Lower leg skin (tissue), 4 donors: ENCODE data around the gene FLYWCH1. TPM values are rescaled to one million over a fixed set of nuclear protein-coding genes. Genes with fewer than 3 reads are reported as not detected.

Experiments
- DNase-seq, 2 donors: peaks; one replicate each; pipeline ENCODE4 v3.0.0-alpha.2; 2019; ENCODE audit warnings: low spot score in 2 of 2
- H3K4me3 ChIP-seq: fragments of 200-600 bp; sonication (generic); 2 replicates; pipeline ENCODE4 v1.5.1; 2017; ENCODE audit warnings: mild to moderate bottlenecking, low read depth; ENCODE audit not compliant: poor library complexity, severe bottlenecking
- POLR2A ChIP-seq, 2 donors: fragments of 450-650 bp; IDR thresholded peaks; one replicate each; pipeline ENCODE4 v1.6.1; 2016 to 2017; ENCODE audit warnings: antibody characterized with exemption in 2 of 2, mild to moderate bottlenecking in 1 of 2, moderate library complexity in 1 of 2
- WGBS, 2 donors: methylation state at CpG; one replicate each; pipeline ENCODE4 v1.1.5; 2018; 5-methylcytosine and 5-hydroxymethylcytosine counted together
- intact Hi-C: fragments of 100-400 bp; cut with DNase I; formaldehyde crosslinking; loops from one replicate; pipeline ENCODE4 v1.15.0; 2023; ENCODE audit warnings: low total_unique reads
- total RNA-seq, 4 donors: library from RNA; depleted of rRNA; stranded (reverse); fragments of >200 nt; gene quantifications; one replicate each; pipeline ENCODE4 v1.1.0, GENCODE V29; 2016
- TF ChIP-seq, protein P1 (sequence below), 3 donors: fragments of 450-650 bp; IDR thresholded peaks; one replicate each; pipeline ENCODE4 v1.5.1; 2016; ENCODE audit warnings: antibody characterized with exemption in 3 of 3, mild to moderate bottlenecking in 3 of 3, moderate library complexity in 2 of 3

Gene FLYWCH1
- total RNA-seq, 4 donors from 2014 or later, result 36.9 to 61.4 (median 46.0) TPM

DNA sequence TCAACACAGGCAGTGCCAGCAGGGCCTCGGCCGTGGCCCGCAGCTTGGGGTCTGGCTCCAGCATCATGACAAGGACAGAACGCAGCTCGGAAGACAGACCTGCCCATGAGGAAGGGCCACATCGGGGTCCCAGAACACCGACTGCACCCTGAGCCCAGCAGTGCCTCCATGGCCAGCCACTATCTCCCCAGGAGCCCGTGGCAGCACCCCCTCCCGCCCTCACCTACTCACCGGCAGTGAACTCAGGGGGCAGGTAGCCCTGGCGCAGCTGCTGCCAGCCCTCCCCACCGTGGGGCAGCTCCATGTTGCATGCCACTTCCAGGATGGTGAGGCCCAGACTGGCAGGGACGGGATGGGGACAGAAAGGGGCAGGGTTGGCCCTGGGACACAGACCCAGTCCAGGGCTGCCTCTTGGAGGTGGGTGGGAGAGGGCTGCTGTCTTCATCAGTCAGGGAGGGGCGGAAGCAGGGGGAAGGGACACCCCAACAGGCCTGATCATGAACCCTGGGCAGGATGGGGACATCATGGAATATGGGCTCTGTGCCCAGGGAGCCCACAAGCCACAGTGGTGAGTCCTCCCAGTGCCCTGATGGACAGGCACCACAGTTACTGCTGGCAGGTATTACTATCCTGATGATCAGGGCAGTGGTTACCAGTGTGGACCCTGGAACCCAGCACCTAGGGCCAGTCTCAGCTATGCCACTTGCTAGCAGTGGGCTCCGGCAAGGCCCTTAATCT lies 62.8 kb downstream of the FLYWCH1 start:
- WGBS, 2 donors, result 85 to 97% methylated on average over 9 to 10 of the region's 15 CpGs
- no peak overlapping the region for H3K4me3 ChIP-seq
- no peak for DNase-seq
- TF ChIP-seq, protein P1, sequence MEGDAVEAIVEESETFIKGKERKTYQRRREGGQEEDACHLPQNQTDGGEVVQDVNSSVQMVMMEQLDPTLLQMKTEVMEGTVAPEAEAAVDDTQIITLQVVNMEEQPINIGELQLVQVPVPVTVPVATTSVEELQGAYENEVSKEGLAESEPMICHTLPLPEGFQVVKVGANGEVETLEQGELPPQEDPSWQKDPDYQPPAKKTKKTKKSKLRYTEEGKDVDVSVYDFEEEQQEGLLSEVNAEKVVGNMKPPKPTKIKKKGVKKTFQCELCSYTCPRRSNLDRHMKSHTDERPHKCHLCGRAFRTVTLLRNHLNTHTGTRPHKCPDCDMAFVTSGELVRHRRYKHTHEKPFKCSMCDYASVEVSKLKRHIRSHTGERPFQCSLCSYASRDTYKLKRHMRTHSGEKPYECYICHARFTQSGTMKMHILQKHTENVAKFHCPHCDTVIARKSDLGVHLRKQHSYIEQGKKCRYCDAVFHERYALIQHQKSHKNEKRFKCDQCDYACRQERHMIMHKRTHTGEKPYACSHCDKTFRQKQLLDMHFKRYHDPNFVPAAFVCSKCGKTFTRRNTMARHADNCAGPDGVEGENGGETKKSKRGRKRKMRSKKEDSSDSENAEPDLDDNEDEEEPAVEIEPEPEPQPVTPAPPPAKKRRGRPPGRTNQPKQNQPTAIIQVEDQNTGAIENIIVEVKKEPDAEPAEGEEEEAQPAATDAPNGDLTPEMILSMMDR (IDR thresholded peaks at IDR 0.05), result no peak
- TF ChIP-seq POLR2A (IDR thresholded peaks at IDR 0.05), result no peak
- intact Hi-C loops, result no loop called here

DNA sequence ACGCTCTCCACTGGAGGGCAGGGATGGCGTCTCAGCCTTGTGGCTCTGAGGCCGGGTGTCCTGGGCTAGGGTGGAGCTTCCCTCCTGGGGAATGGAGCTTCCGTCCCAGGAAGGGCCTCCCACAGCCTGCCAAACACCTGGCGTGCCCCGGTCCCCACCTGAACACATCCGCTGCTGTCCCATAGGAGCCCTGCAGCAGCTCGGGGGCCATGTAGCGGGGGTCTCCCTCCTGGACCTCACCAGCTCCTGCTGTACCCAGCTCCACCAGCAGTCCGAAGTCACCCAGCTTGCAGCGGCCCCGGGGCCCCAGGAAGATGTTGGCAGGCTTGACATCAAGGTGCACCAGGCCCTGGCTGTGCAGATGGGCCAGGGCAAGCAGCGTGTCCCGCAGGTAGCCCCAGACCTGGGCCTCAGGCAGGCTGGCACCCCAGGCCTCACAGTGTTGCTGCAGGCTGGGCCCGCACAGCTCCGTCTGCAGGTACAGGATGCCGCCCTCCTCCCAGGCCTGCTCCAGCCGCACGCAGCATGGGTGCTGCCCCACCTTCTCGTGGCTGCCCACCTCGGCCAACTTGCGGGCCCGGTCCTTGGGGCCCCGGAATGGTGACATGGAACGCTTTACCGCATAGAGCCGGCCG lies 63.5 kb downstream of the FLYWCH1 start:
- no peak overlapping the region for H3K4me3 ChIP-seq
- TF ChIP-seq, protein P1 (IDR thresholded peaks at IDR 0.05), result no peak
- TF ChIP-seq POLR2A (IDR thresholded peaks at IDR 0.05), result no peak
- intact Hi-C loops, result no loop called here
- DNase-seq, result no peak
- WGBS, 2 donors, result 95 to 96% methylated on average over 19 to 23 of the region's 28 CpGs

DNA sequence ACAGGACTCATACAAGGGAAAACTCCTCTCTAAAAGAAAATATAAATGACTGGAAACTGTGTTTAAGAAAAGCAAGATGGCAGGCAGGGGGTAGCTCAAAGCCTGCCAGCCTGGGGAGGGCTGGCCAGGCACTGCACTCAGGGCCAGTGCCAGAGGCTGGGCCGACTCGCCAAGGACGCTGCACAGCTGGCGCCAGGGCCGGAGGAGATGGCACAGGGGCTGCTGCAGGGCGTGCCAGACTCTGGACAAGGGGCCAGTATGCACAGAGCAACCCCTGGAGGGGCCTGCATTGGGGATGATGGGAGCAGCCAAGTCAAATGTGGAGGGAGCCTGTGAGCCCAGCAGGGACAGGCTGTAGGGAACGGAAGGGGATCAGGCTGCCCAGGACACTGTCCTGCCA lies 64.5 kb downstream of the FLYWCH1 start:
- no peak overlapping the region for H3K4me3 ChIP-seq
- intact Hi-C loops, result no loop called here
- 64 to 86% methylated on average over 7 of the region's 7 CpGs for WGBS, 2 donors
- no peak for TF ChIP-seq POLR2A (IDR thresholded peaks at IDR 0.05)
- TF ChIP-seq, protein P1 (IDR thresholded peaks at IDR 0.05), result no peak
- no peak for DNase-seq

DNA sequence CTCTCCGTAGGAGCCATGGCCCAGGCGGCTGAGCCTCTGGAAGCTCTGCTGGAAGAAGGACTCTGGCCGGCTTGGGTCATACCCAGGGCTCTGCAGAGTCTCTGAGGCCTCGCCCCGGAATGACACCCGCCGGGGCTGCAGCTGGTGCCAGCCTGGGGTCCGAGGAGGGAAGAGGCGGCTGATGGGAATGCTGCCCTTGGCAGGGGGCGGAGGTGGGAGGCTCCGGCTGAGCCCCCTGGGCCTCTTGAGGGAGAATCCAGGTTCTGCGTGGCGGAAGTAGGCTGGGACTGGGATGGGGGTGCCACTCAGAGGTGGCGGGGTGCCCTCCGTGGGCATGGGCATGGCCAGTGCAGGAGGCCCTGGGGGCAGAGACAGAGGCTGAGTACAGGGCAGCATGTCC lies 64.9 kb downstream of the FLYWCH1 start:
- intact Hi-C loops, result no loop called here
- TF ChIP-seq, protein P1 (IDR thresholded peaks at IDR 0.05), result no peak
- TF ChIP-seq POLR2A (IDR thresholded peaks at IDR 0.05), result no peak
- 88 to 95% methylated on average over 13 to 15 of the region's 15 CpGs for WGBS, 2 donors
- DNase-seq, result no peak
- no peak overlapping the region for H3K4me3 ChIP-seq

DNA sequence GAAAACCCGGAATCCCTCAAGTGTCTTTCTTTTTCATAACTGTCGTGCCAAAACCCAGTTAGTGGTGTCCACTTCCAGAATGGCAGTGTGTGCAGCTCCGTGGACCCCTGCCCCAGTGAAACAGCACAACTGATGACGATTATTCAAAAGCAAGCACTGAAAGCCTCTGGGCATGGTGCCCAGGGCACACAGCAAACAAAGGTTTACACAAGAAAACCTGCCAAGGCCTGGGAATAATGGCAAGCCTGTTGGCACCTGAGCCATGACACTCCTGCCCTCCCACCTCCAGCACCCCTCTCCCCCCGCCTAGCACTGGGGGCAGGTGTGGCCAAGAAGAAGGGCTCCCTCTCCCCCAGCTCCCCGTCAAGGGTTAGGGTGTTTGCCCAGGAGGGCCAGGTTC lies 65.7 kb downstream of the FLYWCH1 start:
- no peak overlapping the region for H3K4me3 ChIP-seq
- DNase-seq, result no peak
- intact Hi-C loops, result no loop called here
- 68 to 84% methylated on average over 6 of the region's 6 CpGs for WGBS, 2 donors
- no peak for TF ChIP-seq POLR2A (IDR thresholded peaks at IDR 0.05)
- TF ChIP-seq, protein P1 (IDR thresholded peaks at IDR 0.05), result no peak
